CD14-positive monocyte (primary cell): ENCODE data around the gene SDCBP2. TPM values are rescaled to one million over a fixed set of nuclear protein-coding genes. Genes with fewer than 3 reads are reported as not detected.

Source experiments
- DNase-seq, 3 donors: peaks; one replicate each; pipeline ENCODE4 v3.0.0-alpha.2; 2011 to 2022
- H2AFZ ChIP-seq: 2 replicates; pipeline ENCODE4 v1.6.0; 2012; ENCODE audit warnings: mild to moderate bottlenecking, low read depth, low read length, inconsistent platforms; ENCODE audit not compliant: insufficient read depth, poor library complexity, severe bottlenecking
- H3K27ac ChIP-seq, 2 donors: 1 replicate in 1 of 2; 2 replicates in 1 of 2; pipeline ENCODE4 v1.5.1; 2012 to 2013; ENCODE audit warnings: low read length in 2 of 2, control low read depth in 1 of 2, inconsistent platforms in 1 of 2, low read depth in 1 of 2, mild to moderate bottlenecking in 1 of 2
- H3K27me3 ChIP-seq, 2 donors: one replicate each; pipeline versions ENCODE4 v1.6.0 to v1.6.1; 2011 to 2013; ENCODE audit warnings: low read length in 2 of 2; ENCODE audit not compliant: control insufficient read depth in 2 of 2, insufficient read depth in 2 of 2
- H3K36me3 ChIP-seq, 2 donors: replicated peaks in 1 of 2; 1 replicate in 1 of 2; 2 replicates in 1 of 2; pipeline versions ENCODE4 v1.5.1 to v1.6.1; 2012 to 2013; ENCODE audit warnings: low read length in 2 of 2, control low read depth in 1 of 2, inconsistent platforms in 1 of 2, mild to moderate bottlenecking in 1 of 2; ENCODE audit not compliant: insufficient read depth in 2 of 2, control insufficient read depth in 1 of 2
- H3K4me1 ChIP-seq, 2 donors: 1 replicate in 1 of 2; 2 replicates in 1 of 2; pipeline versions ENCODE4 v1.5.1 to v1.6.1; 2012 to 2013; ENCODE audit warnings: low read length in 2 of 2, control low read depth in 1 of 2, inconsistent platforms in 1 of 2, mild to moderate bottlenecking in 1 of 2, moderate library complexity in 1 of 2; ENCODE audit not compliant: insufficient read depth in 2 of 2, control insufficient read depth in 1 of 2
- H3K4me2 ChIP-seq: replicated peaks from 2 replicates; pipeline ENCODE3; 2012; ENCODE audit warnings: low read length, moderate library complexity, mild to moderate bottlenecking; ENCODE audit not compliant: poor library complexity, severe bottlenecking; ENCODE audit errors: extremely low read depth
- H3K4me3 ChIP-seq, 3 experiments: fragments of 200-600 bp in 1 of 3; sonication (generic) in 1 of 3; replicated peaks in 1 of 3; 1 replicate in 2 of 3; 2 replicates in 1 of 3; pipeline ENCODE4 v1.5.1; 2011 to 2013; ENCODE audit warnings: low read length in 3 of 3, mild to moderate bottlenecking in 3 of 3, control low read depth in 2 of 3, low read depth in 2 of 3, inconsistent platforms in 1 of 3, moderate library complexity in 1 of 3
- H3K79me2 ChIP-seq: 2 replicates; pipeline ENCODE4 v1.6.0; 2012; ENCODE audit warnings: mild to moderate bottlenecking, control low read depth, inconsistent platforms, low read length, moderate library complexity; ENCODE audit not compliant: insufficient read depth
- H3K9ac ChIP-seq: 2 replicates; pipeline ENCODE4 v1.6.0; 2017; ENCODE audit warnings: low read length, mild to moderate bottlenecking; ENCODE audit not compliant: insufficient read depth, poor library complexity, severe bottlenecking
- H3K9me3 ChIP-seq, 2 donors: replicated peaks in 1 of 2; 1 replicate in 1 of 2; 2 replicates in 1 of 2; pipeline versions ENCODE4 v1.5.1 to v1.6.1; 2012 to 2013; ENCODE audit warnings: low read length in 2 of 2, control low read depth in 1 of 2; ENCODE audit not compliant: control insufficient read depth in 1 of 2, insufficient read depth in 1 of 2
- H4K20me1 ChIP-seq: 2 replicates; pipeline ENCODE4 v1.6.0; 2012; ENCODE audit warnings: mild to moderate bottlenecking, low read length, control low read depth, moderate library complexity; ENCODE audit not compliant: insufficient read depth
- H3K27ac Mint-ChIP-seq, 7 donors: one replicate each; pipeline ENCODE4 v1.8.0; 2020; ENCODE audit warnings: mild to moderate bottlenecking in 7 of 7, mixed read lengths in 7 of 7, moderate library complexity in 6 of 7, inconsistent platforms in 2 of 7
- H3K27me3 Mint-ChIP-seq, 3 donors: one replicate each; pipeline ENCODE4 v1.8.0; 2021 to 2022; ENCODE audit warnings: low read depth in 3 of 3, mild to moderate bottlenecking in 3 of 3, mixed read lengths in 3 of 3, moderate library complexity in 3 of 3, inconsistent platforms in 1 of 3
- H3K36me3 Mint-ChIP-seq, 2 donors: one replicate each; pipeline ENCODE4 v1.8.0; 2020; ENCODE audit warnings: mixed read lengths in 2 of 2, inconsistent platforms in 1 of 2, mild to moderate bottlenecking in 1 of 2
- H3K4me1 Mint-ChIP-seq: one replicate; pipeline ENCODE4 v1.8.0; 2020; ENCODE audit warnings: mild to moderate bottlenecking, mixed read lengths
- H3K4me3 Mint-ChIP-seq, 2 donors: one replicate each; pipeline ENCODE4 v1.8.0; 2020; ENCODE audit warnings: mild to moderate bottlenecking in 2 of 2, mixed read lengths in 2 of 2, moderate library complexity in 1 of 2
- H3K9me3 Mint-ChIP-seq, 7 donors: one replicate each; pipeline ENCODE4 v1.8.0; 2020 to 2022; ENCODE audit warnings: mixed read lengths in 7 of 7, mild to moderate bottlenecking in 6 of 7, moderate library complexity in 6 of 7, inconsistent platforms in 2 of 7
- WGBS: methylation state at CpG from one replicate; pipeline ENCODE4 v1.1.5; 2013; ENCODE audit warnings: missing lambda C conversion rate; ENCODE audit not compliant: insufficient coverage; 5-methylcytosine and 5-hydroxymethylcytosine counted together
- intact Hi-C, 2 donors: fragments of 100-400 bp; cut with micrococcal nuclease; formaldehyde crosslinking; loops; one replicate each; pipeline versions ENCODE4 v1.15.0 to v1.15.1; 2023
- polyA plus RNA-seq, 3 donors: library from polyadenylated mRNA; depleted of rRNA in 1 of 3; unstranded in 2 of 3; stranded (reverse) in 1 of 3; fragments of 300-500 nt in 2 of 3; fragments of >200 nt in 1 of 3; fragmentation: Illumina TruSeq in 2 of 3; gene quantifications; 1 replicate in 2 of 3; 2 replicates in 1 of 3; pipeline ENCODE4 v1.2.3, GENCODE V29; 2012 to 2021
- TF ChIP-seq, protein P1 (sequence below): fragments of 200-600 bp; IDR thresholded peaks from one replicate; pipeline ENCODE4 v1.8.0; 2022; ENCODE audit warnings: antibody characterized with exemption, mild to moderate bottlenecking

SDCBP2 gene
- polyA plus RNA-seq, 3 donors: 0.69 to 1.0 (median 0.71) TPM

GRCh38 chr20:1277529-1278322 lies 51.2 kb downstream of the SDCBP2 start:
- Histone ChIP-seq H2AFZ (no peak overlapping the region), H3K9ac (no peak overlapping the region), H3K27ac (no peak overlapping the region), H3K79me2 (no peaks in the 10 kb centered on the region), H3K4me1 (no peaks in the 10 kb centered on the region), H3K4me3 (no peak overlapping the region), H3K27me3 (no peaks in the 10 kb centered on the region), H3K4me2 (no peak overlapping the region), H3K9me3 (no peaks in the 10 kb centered on the region), H3K36me3 (no peaks in the 10 kb centered on the region), H4K20me1 (no peaks in the 10 kb centered on the region)
- H3K27ac Mint-ChIP-seq: no peak overlapping the region
- no peaks in the 10 kb centered on the region for H3K4me1 Mint-ChIP-seq
- TF ChIP-seq, protein P1, sequence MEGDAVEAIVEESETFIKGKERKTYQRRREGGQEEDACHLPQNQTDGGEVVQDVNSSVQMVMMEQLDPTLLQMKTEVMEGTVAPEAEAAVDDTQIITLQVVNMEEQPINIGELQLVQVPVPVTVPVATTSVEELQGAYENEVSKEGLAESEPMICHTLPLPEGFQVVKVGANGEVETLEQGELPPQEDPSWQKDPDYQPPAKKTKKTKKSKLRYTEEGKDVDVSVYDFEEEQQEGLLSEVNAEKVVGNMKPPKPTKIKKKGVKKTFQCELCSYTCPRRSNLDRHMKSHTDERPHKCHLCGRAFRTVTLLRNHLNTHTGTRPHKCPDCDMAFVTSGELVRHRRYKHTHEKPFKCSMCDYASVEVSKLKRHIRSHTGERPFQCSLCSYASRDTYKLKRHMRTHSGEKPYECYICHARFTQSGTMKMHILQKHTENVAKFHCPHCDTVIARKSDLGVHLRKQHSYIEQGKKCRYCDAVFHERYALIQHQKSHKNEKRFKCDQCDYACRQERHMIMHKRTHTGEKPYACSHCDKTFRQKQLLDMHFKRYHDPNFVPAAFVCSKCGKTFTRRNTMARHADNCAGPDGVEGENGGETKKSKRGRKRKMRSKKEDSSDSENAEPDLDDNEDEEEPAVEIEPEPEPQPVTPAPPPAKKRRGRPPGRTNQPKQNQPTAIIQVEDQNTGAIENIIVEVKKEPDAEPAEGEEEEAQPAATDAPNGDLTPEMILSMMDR: no peak
- DNase-seq: no peak
- 96% methylated on average over 8 of the region's 8 CpGs for WGBS
- no peaks in the 10 kb centered on the region for H3K9me3 Mint-ChIP-seq
- H3K4me3 Mint-ChIP-seq: no peak overlapping the region
- peaks cover 0 to 5% (median 5%) of the 10 kb centered on the region in 3 donors for H3K27me3 Mint-ChIP-seq
- intact Hi-C loops: no loop called here
- H3K36me3 Mint-ChIP-seq: no peaks in the 10 kb centered on the region

GRCh38 chr20:1275919-1276318 lies 53.0 kb downstream of the SDCBP2 start:
- no peaks in the 10 kb centered on the region for H3K4me1 Mint-ChIP-seq
- Histone ChIP-seq H2AFZ (no peak overlapping the region), H3K4me2 (no peak overlapping the region), H3K4me3 (no peak overlapping the region), H4K20me1 (no peaks in the 10 kb centered on the region), H3K9ac (no peak overlapping the region), H3K4me1 (no peaks in the 10 kb centered on the region), H3K36me3 (no peaks in the 10 kb centered on the region), H3K27ac (no peak overlapping the region), H3K79me2 (no peaks in the 10 kb centered on the region), H3K9me3 (no peaks in the 10 kb centered on the region), H3K27me3 (no peaks in the 10 kb centered on the region)
- intact Hi-C loops: no loop called here
- H3K4me3 Mint-ChIP-seq: no peak overlapping the region
- H3K27me3 Mint-ChIP-seq: peaks cover 0 to 5% (median 2%) of the 10 kb centered on the region in 3 donors
- WGBS: no CpG with 5 or more reads among the region's 2 CpGs
- no peaks in the 10 kb centered on the region for H3K9me3 Mint-ChIP-seq
- DNase-seq: no peak
- no peak overlapping the region for H3K27ac Mint-ChIP-seq
- H3K36me3 Mint-ChIP-seq: no peaks in the 10 kb centered on the region
- TF ChIP-seq, protein P1: no peak
